Endothelial cell (in vitro differentiated cells): ENCODE data around the gene TSPEAR. TPM values are rescaled to one million over a fixed set of nuclear protein-coding genes. Genes with fewer than 3 reads are reported as not detected.
A peak's percentile ranks its signal among the peaks of the same experiment; 100 is the strongest.

Experiments
- DNase-seq: peaks from one replicate; pipeline ENCODE4 v3.0.0; 2021; ENCODE audit warnings: low spot score
- H3K27ac Mint-ChIP-seq: one replicate; pipeline ENCODE4 v1.8.0; 2021; ENCODE audit warnings: mixed read lengths, inconsistent platforms; ENCODE audit not compliant: unreplicated experiment
- H3K27me3 Mint-ChIP-seq: one replicate; pipeline ENCODE4 v1.8.0; 2021; ENCODE audit warnings: mild to moderate bottlenecking, moderate library complexity, mixed read lengths, inconsistent platforms; ENCODE audit not compliant: unreplicated experiment
- H3K36me3 Mint-ChIP-seq: one replicate; pipeline ENCODE4 v1.8.0; 2021; ENCODE audit warnings: mild to moderate bottlenecking, low read depth, mixed read lengths, inconsistent platforms; ENCODE audit not compliant: unreplicated experiment
- H3K4me1 Mint-ChIP-seq: one replicate; pipeline ENCODE4 v1.8.0; 2021; ENCODE audit warnings: mild to moderate bottlenecking, mixed read lengths, inconsistent platforms; ENCODE audit not compliant: unreplicated experiment
- H3K4me3 Mint-ChIP-seq: one replicate; pipeline ENCODE4 v1.8.0; 2021; ENCODE audit warnings: mild to moderate bottlenecking, mixed read lengths, inconsistent platforms; ENCODE audit not compliant: unreplicated experiment
- H3K9me3 Mint-ChIP-seq: one replicate; pipeline ENCODE4 v1.8.0; 2021; ENCODE audit warnings: mixed read lengths, inconsistent platforms; ENCODE audit not compliant: unreplicated experiment
- CTCF ChIP-seq: fragments of 200-600 bp; sonication (generic); IDR thresholded peaks from one replicate; pipeline ENCODE4 v1.5.0; 2021; ENCODE audit warnings: antibody characterized with exemption; ENCODE audit not compliant: unreplicated experiment
- total RNA-seq: library from RNA; stranded (reverse); fragmentation: NEBNext Ultra II Directional; extraction: Animal tissue kit (Norgen Biotek cat#: 25700); gene quantifications from one replicate; pipeline ENCODE4 v1.2.1, GENCODE V29; 2021; ENCODE audit not compliant: unreplicated experiment

The TSPEAR gene
- total RNA-seq, 1 donor from 2014 or later, result not detected

GRCh38 chr21:44510508-44511218 is 200.7 kb downstream of the TSPEAR start:
- peaks cover 4% of the 10 kb centered on the region for H3K36me3 Mint-ChIP-seq
- no peaks in the 10 kb centered on the region for H3K9me3 Mint-ChIP-seq
- DNase-seq, result peak; percentile 86
- no peak overlapping the region for H3K27ac Mint-ChIP-seq
- H3K4me1 Mint-ChIP-seq, result no peaks in the 10 kb centered on the region
- no peak overlapping the region for H3K4me3 Mint-ChIP-seq
- peaks cover 8% of the 10 kb centered on the region for H3K27me3 Mint-ChIP-seq
- TF ChIP-seq CTCF, result peak; percentile 94

DNA sequence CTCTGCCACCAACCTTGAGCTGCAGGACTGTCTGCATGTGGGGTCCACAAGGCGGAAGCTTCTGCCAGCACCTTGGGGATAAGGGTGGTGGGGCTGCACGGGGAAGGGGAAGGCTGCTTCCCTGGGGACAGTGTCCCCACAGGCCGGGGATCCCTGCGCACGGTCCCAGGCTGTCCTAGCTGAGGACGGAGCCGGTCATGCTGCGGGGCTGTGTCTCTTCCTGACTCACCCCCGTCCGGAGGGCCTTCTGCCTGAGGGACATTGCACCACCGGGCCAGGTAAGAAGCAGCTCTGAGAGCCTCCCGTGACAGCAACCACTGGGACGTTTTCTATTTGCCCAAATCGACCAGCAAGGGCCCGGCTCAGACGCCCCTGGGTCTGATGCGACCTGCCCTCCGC is 201.3 kb downstream of the TSPEAR start:
- Mint-ChIP-seq H3K27ac (no peak overlapping the region), H3K27me3 (peaks cover 10% of the 10 kb centered on the region), H3K9me3 (no peaks in the 10 kb centered on the region), H3K4me1 (no peaks in the 10 kb centered on the region), H3K4me3 (no peak overlapping the region), H3K36me3 (peaks cover 4% of the 10 kb centered on the region)
- no peak for DNase-seq
- TF ChIP-seq CTCF, result no peak

DNA sequence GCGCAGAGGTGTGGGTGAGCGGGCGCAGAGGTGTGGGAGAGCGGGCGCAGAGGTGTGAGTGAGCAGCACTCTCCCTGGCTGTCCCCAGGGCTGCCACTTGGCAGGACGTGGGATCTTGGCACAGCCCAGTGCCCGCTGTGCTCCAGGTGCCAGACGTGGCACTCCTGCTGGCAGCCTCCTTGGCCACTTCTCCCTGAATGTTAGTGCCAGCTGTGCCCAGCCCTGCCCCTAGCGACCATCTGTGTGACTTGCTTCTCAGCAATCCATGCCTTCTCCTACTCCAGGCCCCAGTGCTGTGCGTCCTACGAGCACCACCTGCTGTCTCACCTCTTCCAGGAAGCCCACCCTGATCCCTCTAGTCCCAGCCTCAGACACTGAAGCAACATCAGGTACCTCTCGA is 201.8 kb downstream of the TSPEAR start:
- Mint-ChIP-seq H3K4me3 (no peak overlapping the region), H3K9me3 (no peaks in the 10 kb centered on the region), H3K27me3 (peaks cover 8% of the 10 kb centered on the region), H3K27ac (no peak overlapping the region), H3K36me3 (no peaks in the 10 kb centered on the region), H3K4me1 (no peaks in the 10 kb centered on the region)
- no peak for DNase-seq
- TF ChIP-seq CTCF, result no peak

DNA sequence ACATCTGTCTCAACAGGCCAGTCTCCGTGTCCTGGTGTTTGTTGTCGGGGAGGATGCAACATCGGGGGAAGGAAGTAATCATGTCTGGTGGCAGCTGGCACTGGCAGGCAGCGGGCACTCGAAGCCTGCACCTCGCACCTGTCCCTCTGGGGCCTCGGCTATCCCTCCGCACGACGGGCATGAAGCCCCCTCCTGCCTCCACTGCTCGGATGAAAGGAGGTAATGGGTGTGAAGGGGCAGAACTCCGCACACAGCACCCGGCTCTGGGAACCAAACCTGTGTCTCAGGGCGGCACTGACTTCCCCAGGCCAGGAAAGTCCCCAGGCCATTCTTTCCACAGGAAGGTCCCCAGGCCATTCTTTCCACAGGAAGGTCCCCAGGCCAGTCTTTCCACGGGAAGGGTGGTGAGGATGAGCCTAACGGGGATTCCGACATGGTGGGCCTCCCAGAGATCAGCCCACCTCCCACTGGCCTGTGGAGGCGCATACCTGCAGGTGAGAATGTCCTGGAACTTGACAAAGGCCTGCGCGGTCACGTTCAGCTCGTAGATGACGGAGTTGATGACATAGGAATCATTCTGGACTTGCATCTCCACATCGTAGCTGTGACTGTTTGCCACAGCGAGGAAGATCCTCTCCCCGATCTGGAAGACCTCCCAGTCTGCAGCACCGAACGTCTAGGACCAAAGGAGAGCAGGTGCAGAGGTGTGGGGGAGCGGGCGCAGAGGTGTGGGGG is 202.5 kb downstream of the TSPEAR start:
- Mint-ChIP-seq H3K9me3 (no peaks in the 10 kb centered on the region), H3K4me1 (no peaks in the 10 kb centered on the region), H3K36me3 (no peaks in the 10 kb centered on the region), H3K27me3 (peaks cover 8% of the 10 kb centered on the region), H3K27ac (no peak overlapping the region), H3K4me3 (no peak overlapping the region)
- no peak for DNase-seq
- no peak for TF ChIP-seq CTCF

- no peak overlapping the region for H3K4me3 Mint-ChIP-seq
- TF ChIP-seq CTCF, result no peak
- DNase-seq, result no peak
- H3K27ac Mint-ChIP-seq, result no peak overlapping the region
- H3K4me1 Mint-ChIP-seq, result no peaks in the 10 kb centered on the region
- H3K27me3 Mint-ChIP-seq, result peaks cover 8% of the 10 kb centered on the region
- H3K36me3 Mint-ChIP-seq, result no peaks in the 10 kb centered on the region
- no peaks in the 10 kb centered on the region for H3K9me3 Mint-ChIP-seq
Observed at GRCh38 chr21:44508426-44508710, 203.0 kb downstream of the TSPEAR start.
